HG03159 (cell line): Measurements from ENCODE around the gene FAM161A.
A peak's percentile ranks its signal among the peaks of the same experiment; 100 is the strongest.

Experiments used
- ATAC-seq: cut with Tn5 transposase; IDR thresholded peaks from one replicate; pipeline ENCODE4 v1.9.1; 2021; ENCODE audit warnings: mild to moderate bottlenecking, moderate library complexity; ENCODE audit not compliant: unreplicated experiment

FAM161A gene

DNA sequence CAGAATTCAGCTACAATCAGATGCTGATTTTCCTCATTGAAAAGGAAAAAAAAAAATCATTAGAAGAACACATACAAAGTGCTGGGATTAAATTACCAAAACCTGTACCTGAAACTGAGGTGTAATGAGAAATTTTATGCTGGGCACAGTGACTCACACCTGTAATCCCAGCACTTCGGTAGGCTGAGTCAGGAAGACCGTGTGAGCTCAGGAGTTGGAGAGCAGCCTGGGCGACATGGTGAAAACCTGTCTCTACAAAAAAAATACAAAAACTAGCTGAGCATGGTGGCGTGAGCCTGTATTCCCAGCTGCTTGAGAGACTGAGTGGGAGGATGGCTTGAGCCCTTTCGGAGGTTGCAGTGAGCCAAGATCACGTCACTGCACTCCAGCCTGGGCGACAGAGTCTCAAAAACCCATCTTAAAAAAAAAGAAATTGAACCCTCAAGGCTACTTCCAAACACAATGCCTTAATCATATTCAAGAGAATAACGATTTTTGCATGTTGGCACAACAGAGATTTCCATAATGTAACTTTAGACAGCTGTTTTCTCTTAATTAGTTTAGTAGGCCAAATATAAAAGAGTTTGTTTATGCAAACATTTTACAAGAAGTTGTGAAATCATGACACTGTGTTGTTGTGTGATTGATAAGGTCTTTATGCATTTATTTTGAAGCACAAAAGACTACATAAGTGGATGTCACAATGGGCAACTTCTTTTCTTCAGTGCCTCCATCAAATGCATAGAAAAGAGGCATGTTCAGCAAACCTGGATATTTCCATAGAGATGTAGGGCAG is 63.9 kb downstream of the FAM161A start:
- no peak for ATAC-seq

DNA sequence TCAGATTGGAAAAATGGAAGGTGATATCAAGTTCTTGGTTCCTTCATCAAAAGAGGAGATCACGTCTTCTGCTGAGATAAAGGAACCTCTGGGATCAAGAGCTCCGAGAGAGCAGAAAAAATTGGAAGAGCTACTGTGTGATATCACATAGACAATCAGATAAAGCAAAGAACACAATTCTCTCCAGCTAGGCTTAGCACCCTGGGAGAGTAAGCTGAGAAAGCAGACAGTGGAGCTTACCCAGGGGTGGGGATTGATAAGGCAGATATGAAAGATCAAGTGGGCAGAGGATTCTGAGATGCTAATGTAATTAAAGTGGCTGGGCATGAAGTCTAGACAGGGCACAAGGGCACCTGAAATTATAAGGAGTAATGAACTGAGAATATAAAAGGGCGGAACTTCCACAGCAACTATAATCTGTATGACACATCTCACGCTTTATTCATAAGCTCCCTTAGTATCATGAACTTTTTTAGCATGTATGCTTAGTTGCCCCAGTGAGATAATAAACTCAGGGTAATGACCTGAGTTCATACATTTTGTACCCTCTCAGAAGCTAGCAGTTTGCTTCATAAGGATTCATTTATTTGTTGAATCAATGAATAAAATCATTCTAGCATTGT is 65.8 kb downstream of the FAM161A start:
- ATAC-seq: no peak

DNA sequence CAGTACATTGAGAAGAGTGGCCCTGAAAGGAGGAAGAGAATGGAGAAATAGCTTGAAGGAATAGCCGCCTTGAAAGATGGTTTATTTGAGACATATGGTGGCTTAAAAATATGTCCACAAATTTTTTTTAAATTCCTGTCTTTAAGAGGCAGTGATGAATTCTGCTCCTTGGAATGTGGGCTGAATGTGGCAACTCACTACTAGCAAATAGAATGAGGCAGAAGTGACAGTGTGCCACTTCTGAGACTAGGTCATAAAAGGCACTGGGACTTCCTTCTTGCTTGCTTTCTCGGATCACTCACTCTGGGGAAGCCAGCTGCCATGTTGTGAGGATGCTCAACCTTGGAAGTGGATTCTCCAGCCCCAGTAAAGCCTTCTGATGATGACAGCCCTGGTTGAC is 67.0 kb downstream of the FAM161A start:
- ATAC-seq: no peak

- ATAC-seq: no peak
Observed at GRCh38 chr2:61785583-61785982, 68.3 kb downstream of the FAM161A start.

DNA sequence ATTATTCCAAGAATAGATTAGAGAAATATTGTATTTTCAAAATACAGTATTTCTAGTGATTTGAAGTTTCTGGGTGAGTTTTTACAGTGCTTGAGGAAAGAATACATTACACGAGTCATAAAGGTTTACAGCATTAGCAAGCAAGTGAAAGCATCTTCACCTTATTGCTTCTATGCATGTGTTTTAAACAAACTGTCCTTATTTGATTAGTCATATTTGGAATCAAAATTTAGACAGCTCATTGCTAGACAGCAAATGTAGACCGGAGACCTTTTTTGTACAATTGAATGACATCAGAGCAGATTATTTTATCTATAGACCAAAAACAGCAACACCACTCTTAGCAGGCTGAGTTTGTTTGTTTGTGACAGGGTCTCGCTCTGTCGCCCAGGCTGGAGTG is 69.2 kb downstream of the FAM161A start:
- ATAC-seq: no peak

DNA sequence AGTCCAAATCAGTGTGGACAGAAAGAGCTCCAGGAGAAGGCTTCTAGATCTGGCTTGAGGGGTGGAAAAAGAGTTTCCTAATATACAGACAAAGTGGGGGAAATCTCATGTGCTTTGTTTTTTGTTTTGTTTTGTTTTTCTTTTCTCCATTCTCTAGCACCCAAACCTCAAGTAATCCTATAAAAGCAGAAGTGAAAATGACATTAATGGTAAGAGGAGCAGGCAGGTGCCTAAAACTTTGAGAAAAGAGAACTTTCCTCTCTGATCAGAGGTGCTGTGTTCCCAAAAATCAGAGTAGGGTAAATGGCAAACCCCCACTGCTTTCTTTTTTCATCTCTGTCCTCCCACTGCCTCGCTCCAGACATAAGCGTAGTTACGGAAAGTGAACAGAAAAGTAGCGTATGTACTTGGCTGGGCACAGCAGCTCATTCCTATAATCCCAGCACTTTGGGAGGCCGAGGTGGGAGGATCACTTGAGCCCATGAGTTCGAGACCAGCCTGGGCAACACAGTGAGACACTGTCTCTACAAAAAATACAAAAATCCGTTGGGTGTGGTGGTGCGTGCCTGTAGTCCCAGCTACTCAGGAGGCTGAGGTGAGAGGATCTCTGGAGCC is 77.8 kb downstream of the FAM161A start:
- peak; percentile 86 for ATAC-seq
